Stomach (tissue), 9 donors: Measurements from ENCODE around the gene PGGT1B. TPM values are rescaled to one million over a fixed set of nuclear protein-coding genes. Genes with fewer than 3 reads are reported as not detected.

Experiments
- DNase-seq, 2 donors: peaks; one replicate each; pipeline versions ENCODE4 v3.0.0 to v3.0.0-alpha.2; 2013 to 2019
- H3K27ac ChIP-seq, 5 donors: fragments of 200-600 bp in 4 of 5; sonication (generic) in 4 of 5; one replicate each; pipeline ENCODE4 v1.5.1; 2013 to 2019; ENCODE audit warnings: mild to moderate bottlenecking in 1 of 5, moderate library complexity in 1 of 5
- H3K27me3 ChIP-seq, 3 donors: fragments of 200-600 bp; sonication (generic); one replicate each; pipeline ENCODE4 v1.5.1; 2017 to 2019; ENCODE audit warnings: mixed run types in 1 of 3
- H3K36me3 ChIP-seq, 4 donors: fragments of 200-600 bp; sonication (generic); 1 replicate in 3 of 4; 2 replicates in 1 of 4; pipeline ENCODE4 v1.5.1; 2016 to 2019
- H3K4me1 ChIP-seq, 4 donors: fragments of 200-600 bp; sonication (generic); one replicate each; pipeline ENCODE4 v1.5.1; 2016 to 2019
- H3K4me3 ChIP-seq, 4 donors: fragments of 200-600 bp; sonication (generic) in 3 of 4; one replicate each; pipeline ENCODE4 v1.5.1; 2016 to 2019; ENCODE audit warnings: mild to moderate bottlenecking in 1 of 4
- H3K9me3 ChIP-seq, 4 donors: fragments of 200-600 bp; sonication (generic); one replicate each; pipeline ENCODE4 v1.5.1; 2016 to 2019
- CTCF ChIP-seq, 7 experiments: fragments of 450-650 bp in 4 of 7; fragments of 200-600 bp in 3 of 7; sonication (generic) in 3 of 7; IDR thresholded peaks; one replicate each; pipeline ENCODE4 v1.5.1; 2016 to 2019; ENCODE audit warnings: antibody characterized with exemption in 7 of 7, control low read depth in 2 of 7, mild to moderate bottlenecking in 1 of 7
- EP300 ChIP-seq: sonication (generic); formaldehyde crosslinking; IDR thresholded peaks from one replicate; pipeline ENCODE4 v1.6.1; 2017; ENCODE audit warnings: antibody characterized with exemption
- POLR2A ChIP-seq, 4 donors: fragments of 450-650 bp; IDR thresholded peaks; one replicate each; pipeline ENCODE4 v1.6.1; 2016; ENCODE audit warnings: antibody characterized with exemption in 4 of 4, control low read depth in 2 of 4, mild to moderate bottlenecking in 1 of 4, moderate library complexity in 1 of 4
- POLR2AphosphoS5 ChIP-seq, 3 donors: sonication (generic); formaldehyde crosslinking; IDR thresholded peaks; one replicate each; pipeline ENCODE4 v1.6.1; 2016; ENCODE audit warnings: antibody characterized with exemption in 3 of 3
- WGBS, 5 donors: extraction: QIAGEN DNeasy Blood & Tissue Kit in 3 of 5; methylation state at CpG; one replicate each; pipeline versions ENCODE4 v1.1.5 to v1.1.7; 2013 to 2018; 5-methylcytosine and 5-hydroxymethylcytosine counted together
- intact Hi-C: fragments of 100-400 bp; cut with DNase I; formaldehyde crosslinking; loops from one replicate; pipeline ENCODE4 v1.15.1; 2023; ENCODE audit warnings: low total_unique reads
- polyA plus RNA-seq, 3 donors: library from polyadenylated mRNA; stranded (reverse); fragments of 200-250 nt; gene quantifications; one replicate each; pipeline ENCODE4 v1.2.3, GENCODE V29; 2013
- total RNA-seq, 5 donors: library from RNA; depleted of rRNA; stranded (reverse); fragments of >200 nt; gene quantifications; one replicate each; pipeline versions ENCODE4 v1.1.0 to v1.2.3, GENCODE V29; 2014 to 2016
- donor health status: healthy with polysubstance abuse.
- donor health status: Bipolar disorder and iron deficiency.
- donor health status: healthy.

Gene PGGT1B
- total and polyA plus RNA-seq, 8 donors, result 2.4 to 62.5 (median 5.0) TPM

GRCh38 chr5:115267617-115268016, 4.9 kb upstream of the PGGT1B start:
- intact Hi-C loops, result no loop called here
- H3K36me3 ChIP-seq, result peaks cover 0 to 39% (median 34%) of the 10 kb centered on the region in 4 donors
- DNase-seq, result no peak
- no peak overlapping the region for H3K27ac ChIP-seq
- H3K4me1 ChIP-seq, result peaks cover 0 to 6% (median 3%) of the 10 kb centered on the region in 4 donors
- H3K9me3 ChIP-seq, result no peaks in the 10 kb centered on the region
- no peak for TF ChIP-seq POLR2A (IDR thresholded peaks at IDR 0.05)
- TF ChIP-seq EP300, result no peak
- TF ChIP-seq POLR2AphosphoS5 (IDR thresholded peaks at IDR 0.05), result no peak
- TF ChIP-seq CTCF (IDR thresholded peaks at IDR 0.05), result no peak
- no peak overlapping the region for H3K4me3 ChIP-seq
- H3K27me3 ChIP-seq, result no peaks in the 10 kb centered on the region

- intact Hi-C loops, result no loop called here
- no peak for DNase-seq
- H3K4me3 ChIP-seq, result no peak overlapping the region
Measured at GRCh38 chr5:115265220-115265619, 2.5 kb upstream of the PGGT1B start.

GRCh38 chr5:115264786-115265185, 2.1 kb upstream of the PGGT1B start:
- Histone ChIP-seq H3K4me1 (peaks cover 11 to 29% (median 24%) of the 10 kb centered on the region in 4 donors), H3K36me3 (peaks cover 0 to 27% (median 20%) of the 10 kb centered on the region in 4 donors), H3K27me3 (no peaks in the 10 kb centered on the region), H3K9me3 (no peaks in the 10 kb centered on the region), H3K4me3 (no peak overlapping the region), H3K27ac (no peak overlapping the region)
- TF ChIP-seq POLR2A (IDR thresholded peaks at IDR 0.05) (no peak), CTCF (IDR thresholded peaks at IDR 0.05) (no peak), EP300 (no peak), POLR2AphosphoS5 (IDR thresholded peaks at IDR 0.05) (no peak)
- intact Hi-C loops, result no loop called here
- 96 to 98% (median 97%) methylated on average over 9 to 13 of the region's 13 CpGs for WGBS, 5 donors
- no peak for DNase-seq

More at GRCh38 chr5:115265220-115265619, 2.5 kb upstream of the PGGT1B start:
- peaks cover 0 to 29% (median 21%) of the 10 kb centered on the region in 4 donors for H3K36me3 ChIP-seq
- H3K9me3 ChIP-seq, result no peaks in the 10 kb centered on the region
- 93 to 98% (median 97%) methylated on average over 13 of the region's 13 CpGs for WGBS, 5 donors
- no peak for TF ChIP-seq POLR2AphosphoS5 (IDR thresholded peaks at IDR 0.05)
- no peak for TF ChIP-seq POLR2A (IDR thresholded peaks at IDR 0.05)
- peaks cover 11 to 25% (median 21%) of the 10 kb centered on the region in 4 donors for H3K4me1 ChIP-seq
- no peaks in the 10 kb centered on the region for H3K27me3 ChIP-seq
- H3K27ac ChIP-seq, result no peak overlapping the region

GRCh38 chr5:115263078-115263380, 352 bp upstream of the PGGT1B start:
- no peak for DNase-seq
- 39 to 50% (median 40%) methylated on average over 7 of the region's 7 CpGs for WGBS, 5 donors
- intact Hi-C loops, result no loop called here
- Histone ChIP-seq H3K27me3 (no peaks in the 10 kb centered on the region), H3K27ac (peak overlapping the region; percentile 85 to 93 (median 91)), H3K9me3 (no peaks in the 10 kb centered on the region), H3K4me1 (peaks cover 11 to 46% (median 32%) of the 10 kb centered on the region in 4 donors), H3K4me3 (peak overlapping the region; percentile 77 to 96 (median 89)), H3K36me3 (peaks cover 0 to 23% (median 18%) of the 10 kb centered on the region in 4 donors)
- TF ChIP-seq POLR2A (IDR thresholded peaks at IDR 0.05), result no peak
- no peak for TF ChIP-seq CTCF (IDR thresholded peaks at IDR 0.05)
- no peak for TF ChIP-seq POLR2AphosphoS5 (IDR thresholded peaks at IDR 0.05)
- TF ChIP-seq EP300, result no peak

- 2 to 4% (median 3%) methylated on average over 8 of the region's 8 CpGs for WGBS, 5 donors
- Histone ChIP-seq H3K4me1 (peaks cover 11 to 53% (median 34%) of the 10 kb centered on the region in 4 donors), H3K27ac (peak overlapping the region in 4 of 5 donors; percentile 85 to 92 (median 90)), H3K9me3 (no peaks in the 10 kb centered on the region), H3K4me3 (peak overlapping the region; percentile 77 to 96 (median 89)), H3K36me3 (peaks cover 0 to 15% (median 9%) of the 10 kb centered on the region in 4 donors), H3K27me3 (no peaks in the 10 kb centered on the region)
- TF ChIP-seq POLR2A (IDR thresholded peaks at IDR 0.05) (no peak), CTCF (IDR thresholded peaks at IDR 0.05) (no peak), POLR2AphosphoS5 (IDR thresholded peaks at IDR 0.05) (no peak), EP300 (no peak)
- peak in 1 of 2 donors; percentile 33 for DNase-seq
- intact Hi-C loops, result no loop called here
Measured at GRCh38 chr5:115262011-115262320, 711 bp downstream of the PGGT1B start.
